ENCODE results near the gene WARS2.

WARS2 gene

DNA sequence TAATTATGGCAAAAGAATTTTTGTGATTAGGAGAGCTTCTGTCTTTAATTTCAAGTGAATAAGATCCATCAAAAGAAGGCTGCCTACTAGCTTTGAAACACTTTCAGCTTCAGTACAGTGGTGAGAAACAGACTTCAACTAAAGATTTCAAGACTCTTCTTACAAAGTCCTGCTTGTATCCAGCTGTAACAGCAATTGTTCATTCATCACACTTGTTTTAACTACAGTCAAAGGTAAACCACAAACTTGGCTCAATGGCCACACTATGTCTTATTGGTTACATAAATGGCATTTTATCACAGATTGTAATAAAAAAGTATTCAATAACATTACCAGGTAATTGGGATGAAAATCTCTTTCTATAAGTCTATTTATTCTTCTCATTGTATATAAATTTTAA, 59.2 kb downstream of the WARS2 start:
- no peak for DNase-seq

DNA sequence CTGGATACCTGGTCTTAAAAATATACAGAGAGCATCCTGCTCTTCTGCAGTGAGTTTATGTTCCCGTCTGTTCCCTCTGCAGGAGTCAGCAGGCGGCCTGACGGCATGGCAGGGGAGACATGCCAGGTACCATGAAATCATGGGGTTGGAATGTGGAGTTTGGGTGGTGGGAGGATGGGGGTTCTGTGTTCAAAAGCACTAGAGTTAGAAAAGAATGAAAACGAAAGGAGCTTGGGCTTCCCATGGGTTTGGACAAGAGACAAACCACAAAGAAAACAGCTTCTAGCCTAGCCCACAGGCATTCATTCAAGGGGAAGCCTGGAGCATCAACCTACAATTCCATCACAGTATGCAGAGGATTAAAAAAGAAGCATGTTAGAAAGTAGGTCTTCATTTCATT, 59.9 kb downstream of the WARS2 start:
- DNase-seq, result no peak

DNA sequence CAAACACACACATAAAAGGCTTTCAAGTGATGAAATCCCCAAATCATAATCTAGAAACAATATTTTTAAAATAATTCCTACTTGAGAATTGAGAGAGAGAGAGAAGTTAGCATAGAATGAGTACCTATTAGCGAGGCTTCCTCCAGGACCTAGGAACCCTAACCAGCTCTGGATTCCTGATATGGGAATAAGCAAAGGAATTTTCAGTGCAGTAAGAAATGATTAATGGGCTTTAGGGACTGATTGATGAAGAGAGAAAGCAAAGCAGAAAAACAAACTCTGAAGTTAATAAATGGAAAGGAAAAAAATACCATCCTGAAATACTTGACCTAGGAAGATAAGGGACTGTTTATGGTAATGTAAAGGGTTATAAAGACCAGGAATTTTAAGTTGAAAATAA, 60.6 kb downstream of the WARS2 start:
- DNase-seq, result no peak

DNA sequence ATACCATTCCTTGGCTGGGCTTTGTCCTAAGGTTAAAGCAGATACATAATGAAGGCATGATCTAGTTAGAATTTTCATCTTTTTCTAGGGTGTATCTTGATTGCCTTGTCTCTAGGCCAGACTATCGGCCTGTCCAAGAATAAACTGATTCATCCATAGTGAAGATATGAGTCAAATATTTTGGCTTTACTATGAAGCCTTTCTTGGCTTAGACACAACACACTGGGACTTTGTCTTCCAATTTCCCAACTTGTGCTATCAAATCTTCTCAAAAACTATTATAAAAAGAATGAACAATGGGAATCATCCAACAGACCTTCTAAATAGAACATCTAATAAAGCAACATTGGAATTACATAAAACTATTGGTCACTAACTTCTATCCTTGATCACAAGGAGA, 64.8 kb downstream of the WARS2 start:
- DNase-seq, result no peak

DNA sequence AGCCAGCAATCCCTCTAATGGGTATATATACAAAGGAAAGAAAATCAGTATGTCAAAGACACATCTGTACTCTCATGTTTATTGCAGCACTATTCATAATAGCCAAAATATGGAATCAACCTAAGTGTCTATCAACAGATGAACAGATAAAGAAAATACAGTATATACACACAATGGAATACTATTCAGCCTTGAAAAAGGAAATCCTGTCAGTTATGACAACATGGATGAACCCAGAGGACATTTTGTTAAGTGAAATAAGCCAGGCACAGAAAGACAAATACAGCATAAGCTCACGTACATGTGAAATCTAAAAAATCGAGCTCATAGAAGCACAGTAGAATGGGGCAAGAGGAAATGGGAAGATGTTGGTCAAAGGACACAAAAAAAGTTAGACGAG, 69.1 kb downstream of the WARS2 start:
- no peak for DNase-seq

DNA sequence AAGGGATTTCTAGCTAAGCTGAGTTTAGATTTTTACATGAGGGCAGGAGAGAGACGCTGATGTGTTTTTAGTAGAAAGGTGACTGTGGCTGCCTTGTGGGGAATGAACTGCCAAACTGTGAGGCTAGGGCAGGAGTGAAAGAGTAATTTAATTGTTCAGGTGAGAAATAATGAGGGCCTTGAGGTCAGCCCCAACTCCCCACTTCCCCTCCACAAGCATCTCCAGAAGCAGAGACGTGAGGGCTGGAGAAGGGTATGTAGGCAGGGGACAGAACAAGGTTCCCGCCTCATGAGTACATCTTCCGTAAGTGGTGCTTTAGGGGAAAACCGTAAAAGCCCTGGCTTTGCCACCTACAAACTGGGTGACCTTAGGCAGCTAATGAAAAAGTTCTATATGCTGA, 70.8 kb downstream of the WARS2 start:
- DNase-seq, result no peak

DNA sequence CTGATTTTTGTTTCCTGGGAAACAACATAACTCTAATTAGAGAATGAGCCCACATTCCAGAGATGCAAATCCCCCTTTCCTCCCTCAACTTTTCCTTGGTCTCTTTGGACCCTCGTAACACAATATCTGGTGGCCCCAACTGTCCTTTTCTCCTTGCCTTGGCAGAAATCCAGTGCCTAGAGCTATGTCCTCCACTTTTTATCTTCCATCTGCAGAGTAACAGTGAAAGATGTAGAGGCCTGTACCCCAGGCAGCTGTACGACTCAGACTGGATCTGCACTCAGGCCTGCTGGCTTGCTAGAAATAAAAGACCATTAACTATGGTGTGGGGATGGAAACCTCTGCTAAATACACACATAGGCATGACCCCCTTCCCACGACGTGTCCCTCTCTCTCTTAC, 72.0 kb downstream of the WARS2 start:
- DNase-seq, result no peak

DNA sequence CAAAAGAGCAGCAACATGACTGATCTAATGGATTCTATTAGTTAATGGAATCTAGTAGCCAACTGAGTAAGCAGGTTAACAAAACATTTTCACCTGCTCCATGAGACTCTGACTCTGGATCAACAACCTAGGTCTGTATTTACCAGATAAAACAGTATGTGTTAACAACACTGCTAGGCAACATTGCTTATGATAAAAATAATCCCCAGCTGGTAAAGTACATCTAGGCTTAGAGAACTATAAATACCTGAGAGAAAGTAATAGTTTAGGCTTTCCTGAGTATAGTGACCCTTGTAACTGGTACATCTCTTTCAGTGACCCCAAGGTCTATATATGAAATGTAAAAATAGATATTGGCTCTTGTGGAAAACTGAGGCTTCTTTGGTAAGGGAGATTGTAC, 78.8 kb downstream of the WARS2 start:
- DNase-seq, result no peak

DNA sequence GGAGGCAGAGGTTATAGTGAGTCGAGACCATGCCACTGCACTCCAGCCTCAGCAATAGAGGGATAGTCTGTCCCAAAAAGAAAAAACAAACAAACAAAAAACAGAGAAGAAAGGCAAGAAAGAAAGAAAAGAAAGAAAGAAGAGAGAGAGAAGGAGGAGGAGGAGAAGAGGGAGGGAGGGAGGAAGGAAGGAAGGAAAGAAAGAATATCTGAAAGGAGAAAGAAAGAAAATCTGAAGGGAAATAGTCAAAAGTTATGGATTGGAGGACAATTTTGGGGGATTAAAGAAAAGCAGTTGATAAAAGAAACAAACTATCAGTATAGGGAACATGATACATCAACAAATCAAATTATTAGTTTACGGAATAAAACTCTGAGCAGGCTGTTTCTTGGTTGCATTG, 84.9 kb downstream of the WARS2 start:
- no peak for DNase-seq

DNA sequence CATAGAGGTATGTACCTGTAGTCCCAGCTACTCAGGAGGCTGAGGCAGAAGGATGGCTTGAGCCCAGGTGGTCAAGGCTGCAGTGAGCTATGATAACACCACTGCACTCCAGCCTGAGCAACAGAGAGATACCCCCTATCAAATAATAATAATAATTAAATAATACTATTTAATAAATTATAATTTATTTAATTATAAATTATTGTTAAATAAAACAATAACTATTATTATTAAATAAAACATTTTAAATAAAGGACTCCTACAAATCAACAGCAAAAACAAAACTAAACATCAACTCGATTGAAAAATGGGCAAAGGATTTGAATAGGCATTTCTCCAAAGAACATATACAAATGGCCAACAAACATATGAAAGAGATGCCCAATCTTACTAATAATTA, 86.5 kb downstream of the WARS2 start:
- no peak for DNase-seq

DNA sequence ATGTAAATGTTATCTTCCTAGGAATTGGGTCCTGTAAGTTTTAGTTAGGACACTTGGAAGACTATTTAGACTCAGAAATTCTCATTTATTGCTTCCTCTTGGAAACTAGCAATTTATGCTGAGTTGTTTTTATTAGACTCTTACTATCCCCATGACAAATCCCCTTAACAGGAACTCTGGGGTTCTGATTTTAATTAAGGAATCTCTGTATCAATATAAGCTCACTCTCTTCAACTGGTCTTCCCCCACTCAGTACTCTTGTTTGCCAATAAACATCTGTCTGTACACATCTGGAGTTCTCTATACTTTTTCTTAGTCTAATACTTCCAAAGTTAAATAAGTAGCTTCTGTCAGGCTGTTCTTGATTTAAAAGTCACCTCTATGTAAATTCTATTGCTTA, 88.2 kb downstream of the WARS2 start:
- DNase-seq, result no peak

DNA sequence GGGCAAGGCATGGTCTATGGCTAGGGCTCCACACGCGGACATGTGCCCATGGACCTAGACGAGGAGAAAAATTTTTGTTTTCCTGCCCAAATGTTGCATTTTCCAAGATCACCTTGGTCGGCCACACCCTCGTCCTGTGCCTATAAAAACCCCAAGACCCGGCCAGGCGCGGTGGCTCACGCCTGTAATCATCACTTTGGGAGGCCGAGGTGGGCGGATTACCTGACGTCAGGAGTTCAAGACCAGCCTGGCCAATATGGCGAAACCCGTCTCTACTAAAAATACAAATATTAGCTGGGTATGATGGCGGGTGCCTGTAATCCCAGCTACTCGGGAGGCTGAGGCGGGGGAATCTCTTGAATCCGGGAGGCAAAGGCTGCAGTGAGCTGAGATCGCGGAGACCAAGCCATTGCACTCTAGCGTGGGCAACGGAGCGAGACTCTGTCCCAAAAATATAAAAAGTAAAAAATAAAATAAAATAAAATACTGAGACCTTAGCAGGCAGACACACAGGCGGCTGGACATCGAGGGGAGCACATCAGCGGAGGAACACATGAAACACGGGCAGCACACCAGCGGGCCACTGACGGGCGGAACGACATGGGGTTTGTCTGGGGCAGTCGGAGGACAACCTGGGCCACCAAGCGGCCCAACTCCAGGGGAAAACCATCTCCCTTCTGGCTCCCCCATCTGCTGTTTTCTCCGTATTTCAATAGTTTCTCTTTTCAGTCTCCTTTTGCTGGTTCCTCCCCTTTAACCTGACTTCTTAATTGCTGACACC, 91.6 kb downstream of the WARS2 start:
- no peak for DNase-seq

DNA sequence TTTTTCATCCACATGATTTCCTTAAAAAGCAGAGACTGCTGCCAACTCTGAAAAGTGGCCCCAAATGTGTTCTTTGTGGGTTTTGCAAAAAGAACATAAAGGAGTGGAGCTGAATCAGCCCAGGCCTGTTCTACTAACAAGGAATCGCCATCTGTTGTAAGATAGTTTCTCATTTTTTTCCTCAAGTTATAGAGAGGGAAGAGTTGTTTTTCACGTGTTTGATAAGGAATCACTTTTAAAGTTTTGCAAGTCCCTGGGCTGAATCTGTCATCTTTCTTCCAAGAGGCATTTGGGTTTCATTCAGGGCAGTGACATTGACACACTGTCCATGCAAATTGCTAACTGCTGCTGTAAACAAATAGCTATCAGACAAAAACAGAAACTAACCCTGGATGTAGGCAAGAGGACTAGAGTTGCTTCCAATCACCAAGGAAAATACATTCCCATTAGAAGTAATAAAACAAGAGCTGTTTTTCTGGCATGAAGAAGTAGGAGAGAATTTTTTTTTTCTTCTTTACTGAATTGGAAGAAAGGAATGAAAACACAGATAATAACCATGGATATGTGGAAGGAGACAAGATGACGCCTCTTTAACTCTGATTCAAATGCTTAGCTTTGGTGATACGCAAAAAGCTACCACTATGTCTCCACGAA, 93.5 kb downstream of the WARS2 start:
- no peak for DNase-seq

DNA sequence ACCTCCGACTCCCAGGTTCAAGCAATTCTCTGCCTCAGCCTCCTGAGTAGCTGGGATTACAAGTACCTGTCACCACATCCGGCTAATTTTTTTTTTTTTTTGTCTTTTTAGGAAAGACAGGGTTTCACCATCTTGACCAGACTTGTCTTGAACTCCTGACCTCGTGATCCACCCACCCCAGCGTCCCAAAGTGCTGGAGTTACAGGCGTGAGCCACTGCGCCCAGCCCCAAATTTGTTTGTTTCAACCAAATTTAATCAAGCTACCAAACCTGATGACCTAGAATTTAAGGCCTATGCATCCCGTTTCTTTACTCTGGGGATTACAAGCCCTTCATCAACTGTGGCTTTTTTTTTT, 94.0 kb downstream of the WARS2 start:
- no peak for DNase-seq

DNA sequence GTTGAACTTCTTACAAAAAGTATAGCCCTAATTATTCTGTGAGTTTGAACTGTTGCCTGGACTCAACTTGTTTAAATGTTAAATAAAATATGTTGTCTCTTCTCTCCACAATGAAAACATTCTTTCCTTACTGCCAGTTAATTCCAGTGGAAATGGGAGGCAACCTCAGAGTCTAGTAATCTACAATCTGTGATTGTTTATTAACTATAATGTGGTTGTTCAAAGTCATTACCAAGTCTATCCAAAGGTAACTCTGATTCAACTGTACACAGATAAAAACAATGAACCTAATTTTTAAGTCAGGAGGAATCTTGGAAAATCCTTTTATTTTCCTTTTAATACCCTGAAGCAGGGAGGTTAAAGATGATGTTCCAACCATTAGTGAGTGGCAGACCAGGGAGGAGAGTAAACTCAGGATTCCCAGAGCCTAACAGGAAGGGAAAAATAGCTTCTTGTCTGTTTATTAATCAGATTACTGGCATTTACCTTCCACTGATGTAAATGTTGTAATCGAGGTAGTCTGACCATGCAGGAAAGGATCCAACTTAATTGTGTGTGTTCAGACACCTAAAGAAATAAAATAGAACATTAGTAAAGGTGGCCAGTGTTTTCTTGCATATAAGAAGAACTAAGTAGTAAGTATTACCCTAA, 95.2 kb downstream of the WARS2 start:
- no peak for DNase-seq

DNA sequence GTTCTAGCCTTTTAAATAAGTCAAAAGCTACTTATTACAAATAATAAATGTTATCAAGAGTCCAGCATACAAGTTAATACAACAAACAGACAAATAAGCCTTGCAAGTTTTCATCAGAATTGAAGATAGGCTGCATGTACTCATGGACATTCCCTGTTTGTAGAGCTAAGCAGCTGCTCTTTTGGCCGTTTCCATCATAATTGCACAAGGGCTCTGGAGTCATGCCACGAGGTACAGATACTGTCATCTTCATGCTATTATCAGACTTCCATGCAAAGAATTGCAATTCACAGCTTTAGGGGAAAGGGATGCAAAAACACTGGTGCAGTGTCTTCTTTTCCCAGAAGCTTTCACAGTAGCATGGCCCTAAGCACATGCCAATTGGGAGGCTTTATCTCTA, 99.5 kb downstream of the WARS2 start:
- no peak for DNase-seq

DNA sequence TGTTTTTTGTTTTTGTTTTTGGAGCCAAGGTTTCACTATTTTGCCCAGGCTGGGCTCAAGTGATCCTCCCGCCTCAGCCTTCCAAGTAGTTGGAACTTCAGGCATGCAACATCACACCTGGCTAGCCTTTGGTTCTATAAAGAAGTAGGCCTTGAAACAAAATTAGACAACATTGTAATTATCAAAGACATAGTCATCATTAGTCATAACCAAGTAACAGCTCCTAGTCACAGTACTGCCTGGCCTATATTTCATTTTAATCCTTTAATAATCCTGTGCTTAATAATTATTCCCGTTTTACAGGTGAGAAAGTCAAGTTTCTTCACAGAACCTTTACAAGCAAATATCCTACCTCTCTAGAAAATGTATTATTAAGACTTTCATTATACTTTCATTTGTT, 100.0 kb downstream of the WARS2 start:
- DNase-seq, result no peak

DNA sequence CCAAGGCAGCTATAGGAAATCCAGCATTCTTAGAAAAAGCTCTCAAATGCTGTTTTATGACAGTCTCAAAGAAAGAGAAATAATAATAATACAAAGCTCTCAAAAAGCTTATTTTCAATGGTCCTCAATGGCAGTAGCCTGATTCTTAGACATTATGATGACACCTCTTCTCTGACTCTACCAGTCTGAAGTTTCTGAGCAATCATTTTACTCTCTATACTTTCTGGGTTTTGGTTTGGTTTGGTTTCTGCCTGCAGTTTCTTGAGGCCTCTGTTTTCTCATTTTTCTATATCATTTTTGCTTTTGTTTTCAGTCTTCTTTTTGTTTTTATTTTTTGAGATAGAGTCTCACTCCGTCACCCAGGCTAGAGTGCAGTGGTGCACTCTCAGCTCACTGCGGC, 102.1 kb downstream of the WARS2 start:
- no peak for DNase-seq

DNA sequence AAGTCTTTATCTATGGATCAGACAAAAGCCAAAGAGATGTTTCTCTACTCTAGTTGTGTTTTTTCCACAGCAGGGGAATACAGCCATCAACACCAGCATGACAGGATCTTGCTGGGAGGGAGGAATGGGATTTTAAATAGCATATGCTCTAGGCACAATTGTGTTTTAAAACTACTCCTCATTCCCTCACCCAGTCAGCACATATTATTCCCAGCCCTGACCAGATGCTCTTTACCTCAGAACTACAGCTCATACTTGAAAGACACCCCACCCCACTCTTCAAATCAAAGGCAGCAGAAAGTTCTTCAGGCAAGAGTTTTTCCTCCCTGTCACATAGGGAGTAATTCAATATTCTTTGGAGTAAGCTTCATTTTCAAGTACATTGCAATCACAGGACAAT, 106.1 kb downstream of the WARS2 start:
- no peak for DNase-seq

DNA sequence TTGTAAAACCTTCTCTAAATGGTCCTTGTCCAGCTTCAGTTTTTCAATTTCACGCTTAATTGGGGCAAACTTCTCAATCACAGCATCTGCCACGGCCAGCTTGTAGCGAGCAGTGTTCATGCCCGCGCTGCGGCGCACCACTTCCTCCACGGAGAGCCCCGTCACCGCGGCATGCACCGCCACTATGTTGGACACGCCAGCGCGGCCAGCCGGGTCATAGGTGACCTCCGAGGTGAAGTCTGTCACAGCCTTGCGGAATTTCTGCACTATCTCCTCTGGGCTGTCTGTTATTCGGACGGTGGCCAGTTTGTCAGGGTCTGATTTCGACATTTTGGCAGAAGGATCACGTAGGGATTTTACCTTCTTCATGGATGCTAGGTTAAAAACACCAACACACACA, 107.5 kb downstream of the WARS2 start:
- DNase-seq, result no peak

DNA sequence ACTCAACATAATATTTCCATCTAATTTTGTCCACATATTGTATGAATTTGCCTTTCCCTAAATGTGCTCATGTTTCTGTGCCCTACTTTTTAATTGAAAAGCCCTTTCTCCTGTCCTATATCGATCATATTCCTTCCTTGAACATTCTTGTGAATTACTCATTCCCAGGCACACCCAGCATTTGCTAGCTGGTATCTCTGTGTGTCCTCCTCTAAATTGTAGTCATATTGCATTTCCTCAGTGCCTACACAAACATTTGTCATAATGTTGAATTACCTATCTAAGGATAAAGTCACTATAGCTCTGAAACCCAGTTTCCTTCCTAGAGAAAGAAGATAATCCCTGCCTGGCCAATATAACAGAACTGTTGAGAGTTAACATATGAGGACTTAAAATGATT, 112.7 kb downstream of the WARS2 start:
- DNase-seq, result no peak

DNA sequence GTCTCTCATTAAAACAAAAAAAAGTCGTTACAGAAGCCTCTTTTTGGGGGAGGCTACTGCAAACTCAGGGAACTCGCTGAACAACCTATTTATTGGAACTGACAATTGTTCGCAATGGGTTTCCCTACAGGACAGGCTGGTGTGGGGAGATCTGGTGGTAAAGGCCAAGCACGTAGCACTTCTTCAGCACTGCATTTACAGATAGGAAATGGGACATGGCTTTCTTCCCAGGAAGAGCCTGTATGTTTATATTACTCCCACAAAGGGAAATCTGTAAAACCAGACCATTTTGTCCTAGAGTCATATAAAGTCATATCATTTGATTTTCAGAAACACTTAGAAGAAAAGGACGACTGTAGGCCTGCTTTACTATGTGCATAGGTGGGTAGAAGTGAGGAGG, 113.5 kb downstream of the WARS2 start:
- no peak for DNase-seq

DNA sequence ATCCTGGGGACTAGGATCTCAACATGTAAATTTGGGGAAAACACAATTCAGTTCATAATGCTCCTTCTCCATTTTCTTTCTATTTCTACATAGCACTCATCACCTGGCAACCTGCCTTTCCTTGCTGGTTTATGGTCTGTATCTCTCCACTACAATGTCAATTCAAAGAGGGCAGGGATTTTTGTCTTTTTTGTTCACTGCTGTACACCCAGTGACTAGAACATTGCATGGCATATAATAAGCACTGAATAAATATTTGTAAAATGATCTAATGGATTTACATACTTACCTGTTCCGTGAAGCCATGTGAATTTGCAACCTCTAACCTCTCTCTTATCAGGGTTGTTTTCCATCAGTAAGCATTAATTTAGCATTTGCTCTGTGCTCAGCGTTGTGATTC, 124.9 kb downstream of the WARS2 start:
- no peak for DNase-seq

DNA sequence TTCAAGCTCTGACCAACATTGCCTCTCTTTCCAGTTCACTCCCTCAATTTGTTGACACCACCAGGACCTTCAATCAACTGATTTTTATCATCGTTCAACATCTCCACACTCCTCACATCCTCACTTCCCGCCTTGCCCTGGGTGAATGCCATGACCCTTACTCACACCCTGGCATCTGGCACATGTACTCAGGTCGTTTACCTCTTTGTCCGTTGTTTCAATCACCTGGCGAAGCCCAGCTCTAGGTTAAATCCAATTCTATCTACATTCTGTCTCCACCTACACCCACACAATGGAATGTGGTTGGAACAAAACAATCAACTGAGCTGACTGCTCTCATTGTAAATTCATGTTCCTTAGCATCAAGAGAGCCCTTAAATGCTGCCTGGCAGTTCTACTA, 128.1 kb downstream of the WARS2 start:
- DNase-seq, result no peak

DNA sequence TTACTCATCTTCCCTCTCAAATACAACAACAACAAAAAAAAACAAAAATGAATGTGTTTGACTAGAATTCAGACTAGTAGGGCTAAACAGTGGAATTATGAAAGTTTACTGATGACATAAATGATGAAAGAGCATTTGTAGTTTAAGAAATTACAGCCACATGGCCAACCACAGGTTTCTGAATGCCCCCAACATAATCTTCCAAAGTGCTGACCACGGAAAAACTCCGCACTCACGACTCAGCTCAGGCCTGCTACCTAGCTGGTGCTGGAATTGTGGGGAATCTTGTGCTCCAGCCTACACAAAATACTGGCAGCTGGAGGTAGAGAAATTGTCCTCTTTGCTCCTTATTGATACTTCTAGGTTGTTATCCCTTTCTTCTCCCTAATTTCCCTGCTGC, 128.7 kb downstream of the WARS2 start:
- DNase-seq, result no peak

Measured in stimulated activated CD8-positive, alpha-beta memory T cell treated with anti-CD3 and anti-CD28 coated beads, Interleukin-4, amount 100 ng/mL, for 48 hours (primary cell).